Measurements from ENCODE around the gene PPP2CA.
A peak's percentile ranks its signal among the peaks of the same experiment; 100 is the strongest.
"Not testable (repeated sequence)": the region's sequence is repeated elsewhere in the genome, so short reads cannot be mapped to it uniquely, and the experiment has no call there.

The PPP2CA gene

DNA sequence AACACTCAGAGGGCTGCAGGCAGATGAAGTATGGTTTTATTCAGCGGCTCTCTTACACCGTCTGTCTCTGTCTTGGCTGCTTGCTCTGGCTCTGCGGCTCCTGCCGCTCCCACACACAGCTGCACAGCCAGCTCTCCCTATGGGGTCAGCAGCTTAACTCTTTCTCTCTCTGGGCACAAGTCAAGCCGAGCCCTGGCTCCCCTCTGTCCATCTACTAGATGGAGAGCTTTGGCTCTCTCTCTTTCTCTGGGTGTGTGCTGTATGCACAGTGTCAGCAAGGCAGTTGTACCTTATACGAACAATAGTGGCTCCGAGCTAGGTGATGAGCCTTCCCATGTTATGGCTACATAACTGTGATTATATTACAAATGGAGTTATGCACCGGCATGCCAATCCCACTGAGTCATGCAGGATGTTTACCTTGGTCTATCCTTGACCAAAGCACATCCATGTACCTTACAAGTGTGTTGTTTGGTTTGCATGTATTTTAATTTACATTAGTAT lies 19.3 kb upstream of the PPP2CA start:
- no peak for DNase-seq

DNA sequence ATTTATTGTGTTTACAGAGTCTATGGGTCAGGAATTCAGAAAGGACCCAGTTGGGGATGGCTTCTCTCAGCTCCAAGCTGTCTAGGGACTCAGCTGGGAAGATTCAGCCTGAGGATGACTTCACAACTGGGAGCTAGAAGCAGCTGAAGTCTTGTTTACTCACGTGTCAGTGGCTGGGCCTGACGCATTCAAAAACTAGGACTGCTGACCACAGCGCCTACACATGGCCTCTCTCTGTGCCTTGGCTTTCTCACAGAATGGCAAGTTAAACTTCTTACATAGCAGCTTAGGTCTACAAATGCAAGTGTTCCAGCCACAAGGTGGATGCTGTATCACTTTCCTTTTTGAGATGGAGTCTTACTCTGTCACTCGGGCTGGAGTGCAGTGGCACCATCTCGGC lies 16.3 kb upstream of the PPP2CA start:
- DNase-seq = no peak

DNA sequence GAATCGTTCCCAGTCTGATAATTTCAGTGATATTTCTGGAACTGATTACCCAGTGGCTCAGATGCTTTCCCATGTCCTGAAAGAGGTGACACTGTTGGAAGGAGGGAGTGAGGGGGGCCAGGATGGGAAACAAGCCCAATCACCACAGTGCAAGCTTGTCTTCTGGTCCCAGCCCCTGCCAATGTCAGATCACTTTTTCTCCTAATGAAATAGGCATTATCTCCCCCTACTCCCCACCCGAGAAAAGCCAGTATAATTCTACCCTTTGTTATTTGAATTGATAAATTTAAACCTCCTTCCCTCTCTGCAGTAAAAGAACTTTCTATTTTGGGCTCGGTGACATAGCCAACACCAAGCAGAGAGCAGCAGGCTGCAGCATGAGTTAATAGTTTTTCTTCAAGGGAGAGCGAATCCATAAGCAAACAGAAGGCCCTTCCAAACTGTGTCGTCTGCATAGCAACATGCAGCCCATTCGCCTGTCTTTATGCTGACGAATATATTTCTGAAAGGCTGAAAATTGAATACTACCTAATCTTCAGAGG lies 14.6 kb upstream of the PPP2CA start:
- DNase-seq = no peak

DNA sequence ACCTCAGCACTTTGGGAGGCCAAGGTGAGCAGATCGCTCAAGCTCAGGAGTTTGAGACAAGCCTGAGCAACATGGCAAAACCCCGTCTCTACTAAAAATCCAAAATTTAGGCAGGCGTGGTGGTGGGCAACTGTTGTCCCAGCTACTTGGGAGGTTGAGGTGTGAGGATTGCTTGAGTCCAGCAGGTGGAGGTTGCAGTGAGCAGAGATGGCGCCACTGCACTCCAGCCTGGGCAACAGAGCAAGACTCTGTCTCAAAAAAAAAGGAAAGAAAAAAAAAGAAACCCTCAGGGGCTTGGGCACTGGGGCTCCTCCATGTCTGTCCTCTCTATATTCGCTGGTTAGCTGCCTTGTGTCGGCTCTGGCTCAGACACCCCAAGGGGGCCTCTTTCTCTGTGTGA lies 10.9 kb upstream of the PPP2CA start:
- DNase-seq = no peak

DNA sequence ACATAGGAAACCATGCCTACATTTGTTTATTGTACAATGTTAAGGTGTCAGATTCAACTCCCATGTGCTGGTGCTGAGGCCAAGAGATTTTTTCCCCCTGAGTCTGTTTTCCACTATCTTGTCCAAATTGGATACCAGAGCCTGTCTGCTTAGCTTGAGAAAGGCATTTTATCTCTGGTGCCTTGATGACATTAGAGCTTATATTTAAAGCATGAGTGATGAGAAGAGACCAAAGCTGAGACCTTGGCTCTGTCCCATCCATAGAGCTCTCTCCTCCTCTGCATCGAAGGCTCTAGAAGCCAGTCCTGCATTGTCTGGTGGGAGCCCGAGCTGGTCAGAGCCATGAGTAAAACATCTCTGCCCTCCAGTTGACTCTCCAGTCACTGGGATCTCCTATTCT lies 10.4 kb upstream of the PPP2CA start:
- no peak for DNase-seq

DNA sequence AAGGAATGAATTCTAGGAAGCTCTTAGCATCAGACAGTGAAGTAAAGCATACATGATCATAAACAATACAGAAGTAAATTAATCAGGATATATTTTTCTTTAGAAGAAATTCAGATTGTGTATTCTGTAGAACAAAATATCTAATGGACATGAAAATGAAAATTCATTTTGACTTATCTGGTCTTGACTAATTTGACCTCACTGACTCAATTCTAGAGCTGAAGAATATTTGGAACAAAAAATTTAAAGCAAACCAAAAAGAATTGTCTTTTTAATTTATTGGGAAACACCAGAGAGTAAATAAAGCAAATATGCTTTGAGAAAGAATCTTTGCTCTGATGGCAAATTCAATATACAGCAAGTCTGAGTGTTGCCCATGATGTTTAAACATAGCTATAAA lies 2.8 kb upstream of the PPP2CA start:
- no peak for DNase-seq

DNA sequence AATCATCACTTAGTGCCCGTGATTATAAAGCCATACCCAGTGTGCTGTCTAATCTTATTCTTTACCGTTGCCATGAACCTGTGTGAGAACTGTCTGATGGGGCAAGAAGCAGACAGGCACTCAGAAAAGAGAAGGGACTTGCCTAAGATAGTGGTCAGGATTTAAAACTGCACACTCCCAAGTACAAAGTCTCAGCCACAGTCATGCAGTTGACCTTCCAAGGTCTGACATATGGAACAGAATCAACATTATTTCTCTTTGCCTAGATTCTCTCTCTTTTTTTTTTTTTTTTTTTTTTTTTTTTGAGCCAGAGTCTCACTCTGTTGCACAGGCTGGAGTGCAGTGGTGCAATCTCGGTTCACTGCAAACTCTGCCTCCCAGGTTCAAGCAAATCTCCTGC lies 1.9 kb upstream of the PPP2CA start:
- no peak for DNase-seq

DNA sequence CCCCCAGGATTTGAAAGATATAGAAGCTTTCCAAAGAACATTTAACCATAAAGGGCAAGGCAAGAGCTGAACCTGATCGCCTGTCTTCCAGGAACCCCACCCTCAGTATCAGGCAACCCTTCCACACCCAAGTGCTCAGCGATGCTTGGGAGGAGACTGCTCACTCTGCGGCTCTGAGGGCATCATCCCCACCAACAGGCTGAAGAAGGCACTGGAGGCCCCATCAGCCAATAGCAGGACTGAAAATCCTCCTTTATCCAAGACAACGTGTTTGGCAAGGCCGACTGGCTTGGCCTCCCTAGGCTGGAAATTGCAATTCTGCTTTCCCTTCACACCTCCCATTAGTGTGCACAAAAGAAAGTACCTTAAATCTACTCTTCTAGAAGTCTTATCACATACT lies 1.4 kb upstream of the PPP2CA start:
- DNase-seq = peak in 1 of 2 experiments; percentile 18

DNA sequence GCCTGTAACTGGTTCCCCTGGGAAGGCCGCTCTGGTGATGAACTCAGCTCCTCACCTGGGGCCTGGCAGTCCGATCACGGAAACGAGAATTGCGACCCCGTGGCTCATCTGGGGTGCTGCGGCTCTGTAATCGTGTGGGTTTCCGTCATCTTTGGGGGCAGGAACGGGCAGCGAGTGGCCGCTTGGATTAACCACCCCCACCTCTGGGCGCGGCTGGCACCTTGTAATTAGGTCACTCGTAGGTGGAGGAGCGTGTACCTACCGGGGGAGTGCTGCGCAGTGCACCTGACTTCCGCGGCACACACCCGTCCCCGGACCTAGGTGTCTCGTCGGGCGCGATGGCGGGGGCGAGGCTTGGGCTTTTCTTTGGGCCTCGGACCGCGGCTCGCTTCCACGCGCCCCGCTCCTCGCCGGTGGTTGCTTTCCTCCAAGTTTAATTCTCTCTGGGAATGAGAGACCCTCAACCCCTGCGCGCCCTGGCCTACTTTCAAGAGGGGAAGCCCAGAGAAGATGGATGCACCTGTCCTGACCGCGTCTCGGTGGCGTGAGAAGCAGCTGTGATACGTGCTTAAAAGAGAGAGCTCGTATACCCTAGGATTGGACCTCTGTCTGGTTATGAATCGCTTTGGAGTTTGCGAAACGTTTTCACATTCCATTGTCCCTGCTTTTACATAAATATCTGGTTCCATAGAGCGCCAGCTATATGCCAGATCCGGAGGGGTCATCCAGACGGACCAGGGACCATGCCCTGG lies 744 bp upstream of the PPP2CA start:
- no peak for DNase-seq

DNA sequence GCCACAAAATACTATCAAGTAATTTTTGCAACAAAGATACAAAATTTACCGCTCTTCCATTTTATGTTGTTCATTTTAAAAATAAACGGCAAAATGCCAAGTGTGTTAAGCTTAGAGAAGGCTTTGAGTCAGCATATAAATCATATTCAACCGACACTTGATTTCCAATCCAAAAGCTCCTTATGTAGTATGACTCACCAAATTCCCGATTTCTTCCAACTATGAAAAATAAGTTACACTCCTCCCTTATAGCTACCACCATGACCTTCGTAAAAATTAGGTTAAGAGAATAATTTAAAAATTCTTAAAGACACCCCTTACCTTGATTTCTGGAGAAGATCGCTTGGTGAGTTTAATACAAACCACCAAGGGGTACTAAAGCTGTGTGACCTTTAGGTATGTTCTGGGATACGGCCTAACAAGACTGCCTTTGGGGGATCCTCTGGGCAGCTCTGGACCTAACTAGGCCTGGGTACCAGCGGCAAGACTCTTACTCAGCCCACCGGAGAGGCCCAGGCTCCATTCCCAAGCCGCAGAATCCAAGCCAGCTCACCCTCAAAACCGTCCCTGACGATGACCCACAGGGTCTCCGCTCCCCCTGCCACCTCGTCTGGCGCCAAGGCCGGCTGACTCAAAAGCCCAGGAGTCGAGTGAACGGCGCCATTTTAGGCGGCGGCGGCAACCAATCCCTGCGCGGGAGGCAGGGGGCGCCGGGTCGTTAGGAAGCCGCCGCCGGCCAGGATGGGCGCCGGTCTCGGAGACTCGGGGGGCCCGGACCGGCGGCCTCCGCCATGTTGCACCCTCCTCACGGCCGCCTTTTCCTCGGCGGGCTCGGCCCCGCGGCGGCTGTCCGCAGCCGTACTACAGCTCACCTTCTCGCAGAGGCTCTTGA lies 739 bp downstream of the PPP2CA start:
- DNase-seq = peak; percentile 29 to 39

DNA sequence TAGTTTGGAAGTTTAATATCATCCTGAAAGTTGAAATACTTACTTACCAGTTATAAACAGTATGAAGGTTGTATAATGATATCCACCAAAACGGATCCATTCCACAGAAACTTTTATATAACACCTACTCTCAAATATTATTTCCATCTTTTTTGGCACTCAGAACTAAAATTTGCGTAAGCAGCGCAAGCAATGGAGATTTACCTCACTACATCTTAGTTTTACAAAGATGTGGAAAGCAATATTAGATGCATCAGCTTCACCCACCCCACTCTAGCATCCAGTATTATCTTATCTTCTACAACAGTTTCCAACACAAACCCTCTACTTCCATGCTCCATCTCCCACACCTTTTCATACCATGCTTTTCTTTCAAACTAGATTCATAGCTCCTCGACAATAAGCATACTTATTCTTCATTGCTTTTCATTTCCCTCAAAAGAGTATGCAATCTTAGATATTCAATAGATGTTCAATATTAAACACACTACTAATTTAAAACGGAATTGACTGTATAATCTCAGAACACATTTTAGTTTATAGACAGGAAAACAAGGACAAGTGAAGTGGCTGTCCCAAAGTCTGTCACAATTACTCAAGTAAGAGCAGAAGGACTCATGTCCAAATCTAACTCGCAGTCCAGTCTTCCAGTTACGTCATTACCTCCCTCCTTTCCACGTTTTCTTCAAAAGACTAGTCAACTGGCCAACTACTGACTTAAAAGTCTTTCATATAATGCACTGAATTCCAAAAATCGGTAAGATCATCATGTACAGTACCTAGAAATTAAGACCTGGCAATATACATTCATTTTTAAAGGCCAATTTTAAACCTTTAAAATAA lies 2.2 kb downstream of the PPP2CA start:
- no peak for DNase-seq

DNA sequence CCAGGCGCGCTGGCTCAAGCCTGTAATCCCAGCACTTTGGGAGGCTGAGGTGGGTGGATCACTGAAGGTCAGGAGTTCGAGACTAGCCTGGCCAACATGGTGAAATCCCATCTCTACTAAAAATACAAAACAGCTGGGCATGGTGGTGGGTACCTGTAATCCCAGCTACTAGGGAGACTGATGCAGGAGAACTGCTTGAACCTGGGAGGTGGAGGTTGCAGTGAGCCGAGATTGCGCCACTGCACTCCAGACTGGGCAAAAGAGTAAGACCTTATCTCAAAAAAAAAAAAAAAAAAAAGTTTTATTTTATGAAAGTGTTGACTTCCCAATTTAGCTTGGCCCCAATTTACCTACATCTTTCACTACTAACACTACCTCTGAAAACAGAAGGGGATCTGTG lies 4.2 kb downstream of the PPP2CA start:
- not testable (repeated sequence) for DNase-seq

DNA sequence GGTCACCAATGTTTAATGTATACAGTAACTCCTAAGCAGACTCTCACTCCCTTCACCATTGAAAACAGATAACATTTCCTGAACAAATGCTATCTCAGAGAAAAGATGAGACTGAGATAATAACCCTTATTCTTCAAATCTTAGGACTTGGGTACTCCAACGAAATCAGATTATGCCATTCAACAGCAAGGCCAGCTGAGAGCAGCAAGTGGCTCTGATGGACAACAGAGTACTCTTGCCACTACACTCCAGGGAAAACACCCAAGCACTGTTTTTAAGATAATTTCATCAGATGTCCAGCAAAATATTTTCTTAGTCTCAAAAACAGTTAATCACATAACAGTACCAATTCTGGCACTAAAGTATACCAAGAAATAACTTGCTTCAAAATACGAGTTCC lies 10.1 kb downstream of the PPP2CA start:
- DNase-seq = no peak

DNA sequence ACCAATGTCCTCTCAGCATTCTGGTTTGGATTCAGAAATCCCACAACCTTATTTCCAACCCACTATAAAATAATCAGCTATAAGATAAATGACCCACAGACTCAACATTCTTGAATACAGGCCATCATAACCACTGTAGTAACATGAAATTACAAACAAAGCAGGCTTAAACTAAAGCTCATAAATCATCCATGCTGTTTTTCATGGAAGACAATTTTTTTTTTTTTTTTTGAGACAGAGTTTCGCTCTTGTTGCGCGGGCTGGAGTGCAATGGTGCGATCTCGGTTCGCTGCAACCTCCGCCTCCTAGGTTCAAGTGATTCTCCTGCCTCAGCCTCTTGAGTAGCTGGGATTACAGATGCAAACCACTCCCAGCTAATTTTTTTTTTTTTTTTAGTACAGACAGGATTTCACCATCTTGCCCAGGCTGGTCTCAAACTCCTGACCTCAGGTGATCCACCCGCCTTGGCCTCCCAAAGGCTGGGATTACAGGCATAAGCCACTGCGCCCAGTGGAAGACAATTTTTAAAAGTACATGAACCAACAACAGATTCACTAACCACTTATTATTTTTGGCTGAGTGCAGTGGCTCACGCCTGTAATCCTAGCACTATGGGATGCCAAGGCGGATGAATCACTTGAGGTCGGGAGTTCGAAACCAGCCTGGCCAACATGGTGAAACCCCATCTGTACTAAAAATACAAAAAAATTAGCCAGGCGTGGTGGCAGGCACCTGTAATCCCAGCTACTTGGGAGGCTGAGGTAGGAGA lies 14.4 kb downstream of the PPP2CA start:
- not testable (repeated sequence) for DNase-seq

DNA sequence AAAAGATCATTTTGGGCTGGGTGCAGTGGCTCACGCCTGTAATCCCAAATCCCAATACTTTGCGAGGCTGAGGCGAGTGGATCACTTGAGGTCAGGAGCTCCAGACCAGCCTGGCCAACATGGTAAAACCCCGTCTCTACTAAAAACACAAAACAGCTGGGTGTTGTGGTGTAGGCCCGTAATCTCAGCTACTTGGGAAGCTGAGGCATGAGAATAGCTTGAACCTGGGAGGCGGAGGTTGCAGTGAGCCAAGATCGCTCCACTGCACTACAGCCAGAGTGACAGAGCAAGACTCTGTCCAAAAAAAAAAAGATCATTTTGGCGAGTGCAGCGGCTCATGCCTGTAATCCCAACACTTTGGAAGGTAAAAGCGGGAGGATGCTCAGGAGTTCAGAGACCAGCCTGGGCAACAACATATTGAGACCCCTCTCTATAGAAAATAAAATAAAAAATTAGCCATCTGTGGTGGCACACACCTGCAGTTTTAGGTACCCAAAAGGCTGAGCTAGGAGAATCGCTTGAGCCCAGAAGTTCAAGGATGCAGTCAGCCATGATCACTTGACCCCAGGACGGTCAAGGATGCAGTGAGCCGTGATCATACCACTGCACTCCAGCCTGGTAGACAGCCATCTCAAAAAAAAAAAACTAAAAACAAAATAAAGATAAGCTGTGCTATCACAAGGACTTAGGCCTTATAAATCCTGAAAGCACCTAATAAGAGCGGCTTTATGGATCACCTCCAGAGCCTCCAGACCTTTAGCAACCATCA lies 16.2 kb downstream of the PPP2CA start:
- no peak for DNase-seq

DNA sequence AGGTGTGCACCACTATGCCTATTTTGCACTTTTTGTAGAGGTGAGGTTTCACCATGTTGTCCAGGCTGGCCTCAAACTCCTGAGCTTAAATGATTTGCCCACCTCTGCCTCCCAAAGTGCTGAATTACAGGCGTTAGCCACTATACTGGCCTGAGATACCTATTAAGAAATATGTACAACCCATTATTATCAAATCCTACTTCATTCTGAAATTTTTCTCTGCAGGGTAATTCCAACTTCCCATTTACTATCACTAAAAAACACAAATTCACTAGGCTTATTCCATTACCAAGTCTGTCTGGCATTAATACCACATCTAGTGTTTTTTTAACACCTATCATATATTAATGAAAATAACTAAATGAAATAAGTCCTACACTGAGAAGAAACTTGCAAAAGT lies 18.2 kb downstream of the PPP2CA start:
- no peak for DNase-seq

DNA sequence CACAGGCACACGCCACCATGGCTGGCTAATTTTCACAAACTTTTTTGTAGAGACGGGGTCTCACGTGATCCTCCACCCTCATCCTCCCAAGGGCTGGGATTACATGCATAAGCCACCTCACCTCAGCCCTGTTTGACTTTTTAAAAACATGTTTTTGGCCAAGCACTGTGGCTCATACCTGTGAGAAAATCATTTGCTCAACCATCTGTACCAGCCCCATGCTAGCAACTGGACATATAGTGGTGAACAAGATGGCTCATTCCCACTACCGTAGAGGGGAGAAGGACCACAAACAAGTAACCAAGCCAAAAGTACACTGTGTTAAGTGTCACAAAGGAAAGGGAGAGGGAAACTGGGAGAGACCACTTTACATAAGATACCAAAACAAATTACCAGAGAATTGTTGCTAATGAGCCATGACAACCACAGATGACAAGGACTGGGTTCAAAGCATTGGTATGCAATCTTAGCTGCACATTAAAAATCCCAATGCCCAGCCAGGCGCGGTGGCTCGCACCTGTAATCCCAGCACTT lies 19.2 kb downstream of the PPP2CA start:
- no peak for DNase-seq

DNA sequence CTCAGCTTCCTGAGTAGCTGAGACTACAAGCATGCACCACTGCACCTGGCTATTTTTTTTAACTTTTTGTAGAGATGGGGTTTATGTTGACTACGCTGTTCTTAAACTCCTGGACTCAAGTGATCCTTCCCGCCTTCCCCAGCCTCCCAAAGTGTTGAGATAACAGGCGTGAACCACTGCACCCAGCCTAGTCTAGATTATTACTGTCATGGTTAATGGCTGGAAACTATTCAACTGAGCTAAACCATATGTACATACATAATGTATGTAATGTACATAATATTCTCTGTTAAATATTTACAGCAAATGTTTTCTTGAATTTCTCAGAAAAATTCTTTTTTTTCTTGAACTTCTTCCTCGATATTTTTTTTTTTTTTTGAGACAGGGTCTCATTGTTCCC lies 21.3 kb downstream of the PPP2CA start:
- DNase-seq = no peak

DNA sequence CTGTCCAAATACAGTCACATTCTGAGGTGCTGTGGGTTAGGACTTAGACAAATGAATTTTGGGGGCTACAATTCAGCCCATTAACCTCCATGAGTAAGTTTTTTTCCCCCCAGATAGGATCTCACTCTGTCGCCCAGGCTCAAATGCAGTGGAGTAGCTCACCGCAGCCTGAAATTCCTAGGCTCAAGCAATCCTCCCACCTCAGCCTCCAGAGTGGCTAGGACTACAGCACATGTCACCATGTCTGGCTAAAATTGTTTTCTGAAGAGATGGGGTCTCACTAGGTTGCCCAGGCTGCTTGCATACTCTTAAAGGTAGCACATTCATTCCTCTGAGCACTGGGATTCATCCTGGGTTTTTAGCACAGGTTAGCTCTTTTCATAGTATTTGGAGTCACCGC lies 22.2 kb downstream of the PPP2CA start:
- no peak for DNase-seq

DNA sequence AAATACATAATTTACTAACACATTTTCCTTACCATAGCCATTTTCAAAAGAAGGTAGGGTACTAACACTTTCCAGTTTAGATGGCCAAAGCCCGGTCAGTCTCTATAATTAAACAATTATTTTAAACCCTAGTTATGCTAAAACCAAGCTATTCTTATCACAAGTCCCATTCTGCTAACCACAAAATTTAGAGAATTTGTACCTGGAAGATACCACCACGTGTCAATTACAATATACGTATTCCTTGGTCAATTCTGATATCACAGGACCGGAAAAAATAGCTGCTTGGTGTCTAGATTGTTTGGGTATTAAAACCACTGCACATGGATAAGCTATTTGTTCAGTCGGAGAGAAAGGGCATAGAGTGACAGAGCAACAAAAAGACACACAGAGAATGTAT lies 30.2 kb downstream of the PPP2CA start:
- DNase-seq = no peak

DNA sequence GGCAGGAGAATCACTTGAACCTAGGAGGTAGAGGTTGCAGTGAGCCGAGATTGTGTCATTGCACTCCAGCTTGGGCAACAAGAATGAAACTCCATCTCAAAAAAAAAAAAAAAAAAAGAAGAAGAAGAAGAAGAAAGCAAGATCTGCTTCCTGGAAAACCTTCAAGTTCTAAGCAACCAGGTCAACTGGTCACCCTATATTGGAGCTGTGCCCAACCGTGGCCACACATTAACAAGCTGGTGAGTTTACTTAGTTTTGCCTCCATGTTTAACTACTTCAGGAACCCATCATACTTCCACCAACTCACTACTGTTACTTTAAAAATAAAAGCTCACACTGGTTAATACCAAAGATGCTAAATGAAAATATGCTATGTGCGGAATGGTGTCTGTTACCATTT lies 36.8 kb downstream of the PPP2CA start:
- DNase-seq = no peak

Measured in Kasumi-1 (cell line).